Stimulated activated CD4-positive, alpha-beta T cell treated with anti-CD3 and anti-CD28 coated beads, Interleukin-2, amount 100 ng/mL, for 48 hours (primary cell): ENCODE data around the gene TTC27.

ENCODE experiments used
- DNase-seq, 2 donors: peaks; one replicate each; pipeline ENCODE4 v3.0.0-alpha.2; 2020

The TTC27 gene

GRCh38 chr2:32758232-32758631 is 130.4 kb downstream of the TTC27 start:
- no peak for DNase-seq

- DNase-seq: no peak
These were observed 132.8 kb downstream of the TTC27 start for GRCh38 chr2:32760628-32761027.

DNA sequence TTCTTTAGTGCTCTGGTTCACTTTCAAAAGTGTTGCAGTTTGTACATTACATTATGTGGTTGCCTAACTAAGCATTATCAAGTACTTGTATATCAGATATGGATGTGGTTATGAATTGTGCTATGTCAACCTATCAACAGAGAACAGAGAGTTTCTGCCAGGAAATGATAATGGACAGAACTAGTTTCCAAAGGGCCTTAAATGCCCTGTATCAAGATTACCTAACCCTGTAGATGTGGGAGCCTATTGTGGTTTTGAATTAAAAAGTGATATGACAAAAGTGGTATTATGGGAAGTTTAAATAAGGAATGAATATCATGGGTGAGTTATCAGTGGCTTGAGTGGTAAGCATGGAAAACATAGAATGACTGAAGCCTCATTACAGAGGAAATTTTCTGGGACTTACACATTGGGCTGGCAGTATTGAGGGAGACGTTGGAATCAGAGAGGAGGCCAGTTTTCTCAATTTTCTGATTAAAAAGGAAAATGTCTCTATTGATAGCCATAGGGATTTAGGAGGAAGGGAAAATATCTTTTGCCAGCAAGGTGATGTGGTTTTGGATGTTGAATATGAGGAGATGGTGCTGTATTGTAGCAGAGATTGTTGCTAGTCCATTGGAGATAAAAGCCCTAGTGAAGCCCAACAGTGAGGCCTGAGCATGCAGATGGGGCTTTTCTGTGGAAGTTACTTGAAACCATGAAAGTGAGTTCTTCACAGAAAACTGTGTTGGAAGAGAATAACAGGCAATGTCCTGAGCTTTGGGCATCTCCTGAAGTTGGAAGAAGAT is 140.7 kb downstream of the TTC27 start:
- DNase-seq: no peak

- DNase-seq: no peak
These were observed 142.5 kb downstream of the TTC27 start for GRCh38 chr2:32770360-32770759.

DNA sequence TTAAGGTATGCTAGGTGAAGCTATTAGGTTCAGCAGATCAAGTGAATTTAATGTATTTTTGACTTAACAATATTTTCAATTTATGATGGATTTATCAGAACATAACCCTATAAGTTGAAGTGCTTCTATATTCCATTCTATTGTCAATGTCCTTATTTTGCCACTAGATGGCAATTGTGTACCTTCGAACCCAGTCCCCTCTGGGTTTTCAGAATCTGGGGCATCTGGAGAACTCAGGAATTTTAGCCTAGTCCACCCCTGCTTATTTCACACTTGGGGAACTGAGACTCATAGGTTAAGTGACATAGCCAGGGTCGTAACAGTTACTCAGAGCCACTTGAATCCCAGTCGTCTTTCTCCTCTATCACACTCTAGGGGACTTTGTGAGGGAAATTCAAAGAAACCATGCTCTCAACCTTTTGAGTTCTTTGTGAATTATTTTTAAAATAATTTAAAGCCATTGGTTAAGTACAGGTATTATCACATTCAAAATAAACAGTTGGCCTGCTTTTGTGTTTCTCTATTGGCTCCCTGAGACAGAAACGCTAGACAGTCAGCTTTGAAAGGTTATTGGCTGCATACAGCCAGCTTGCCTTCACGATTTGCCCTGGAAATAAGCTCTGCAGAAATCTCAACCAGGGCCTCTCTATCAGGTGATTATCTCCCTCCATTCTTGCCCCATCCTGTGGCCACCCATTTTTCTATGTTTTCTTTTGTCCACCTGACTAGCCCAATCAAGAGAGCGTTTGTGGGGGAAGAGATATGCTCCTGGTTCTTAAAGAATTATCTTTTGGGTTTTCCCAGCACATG is 145.0 kb downstream of the TTC27 start:
- DNase-seq: no peak

- DNase-seq: no peak
These were observed 145.6 kb downstream of the TTC27 start for GRCh38 chr2:32773448-32773808.

DNA sequence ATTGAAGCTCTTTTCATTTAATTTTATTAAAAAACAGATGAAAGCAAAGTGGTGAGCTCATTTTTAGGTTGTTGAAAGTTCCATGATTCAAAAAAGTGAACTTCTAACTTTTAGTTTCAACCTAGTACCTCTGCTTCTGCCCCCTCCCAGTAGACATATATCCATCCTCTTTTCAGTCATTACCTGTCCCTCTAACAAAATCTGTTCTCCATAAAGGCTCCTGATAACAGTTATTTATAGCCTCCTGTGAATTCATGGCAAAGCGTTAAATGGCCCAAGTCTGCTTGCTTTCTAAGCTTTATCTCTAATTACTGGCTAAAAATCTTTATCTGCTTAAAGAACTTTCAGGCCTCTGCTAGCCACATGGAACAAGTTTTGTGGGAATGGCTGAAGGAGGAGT is 148.1 kb downstream of the TTC27 start:
- DNase-seq: no peak

DNA sequence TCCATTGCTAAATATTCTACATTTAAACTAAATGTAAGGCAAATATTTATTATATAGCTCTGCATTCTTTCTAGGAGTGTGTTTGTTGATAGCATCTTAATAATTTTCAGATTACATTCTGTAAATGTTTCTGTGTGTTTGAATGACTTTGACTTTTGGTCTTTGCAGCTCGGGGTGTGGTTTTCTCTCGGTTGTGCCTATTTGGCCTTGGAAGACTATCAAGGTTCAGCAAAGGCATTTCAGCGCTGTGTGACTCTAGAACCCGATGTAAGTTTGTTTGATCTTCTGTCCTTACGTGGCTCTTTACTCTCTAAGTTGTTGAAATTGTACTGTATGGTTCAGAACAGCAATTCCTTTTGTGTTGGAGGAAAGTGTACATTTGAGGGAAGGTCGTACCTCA is 149.9 kb downstream of the TTC27 start:
- no peak for DNase-seq

DNA sequence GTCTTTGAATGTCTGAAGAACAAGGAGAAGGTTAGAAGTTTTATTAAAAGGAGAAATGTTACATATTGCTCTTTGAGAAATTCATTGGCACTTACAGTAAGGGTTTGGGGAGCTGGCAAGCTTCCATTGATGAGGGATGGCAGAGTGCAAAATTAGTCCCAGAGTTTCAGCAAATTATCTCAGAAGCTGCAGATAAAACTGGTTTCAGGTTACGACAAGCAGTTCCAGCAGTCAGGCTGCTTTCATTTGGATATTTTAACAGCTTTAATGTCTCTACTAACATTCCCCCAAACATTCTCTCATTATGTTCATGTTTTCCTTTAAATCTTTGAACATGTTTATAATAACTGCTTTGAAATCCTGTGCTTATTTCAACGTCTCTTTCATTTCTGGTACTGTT is 153.1 kb downstream of the TTC27 start:
- DNase-seq: no peak

DNA sequence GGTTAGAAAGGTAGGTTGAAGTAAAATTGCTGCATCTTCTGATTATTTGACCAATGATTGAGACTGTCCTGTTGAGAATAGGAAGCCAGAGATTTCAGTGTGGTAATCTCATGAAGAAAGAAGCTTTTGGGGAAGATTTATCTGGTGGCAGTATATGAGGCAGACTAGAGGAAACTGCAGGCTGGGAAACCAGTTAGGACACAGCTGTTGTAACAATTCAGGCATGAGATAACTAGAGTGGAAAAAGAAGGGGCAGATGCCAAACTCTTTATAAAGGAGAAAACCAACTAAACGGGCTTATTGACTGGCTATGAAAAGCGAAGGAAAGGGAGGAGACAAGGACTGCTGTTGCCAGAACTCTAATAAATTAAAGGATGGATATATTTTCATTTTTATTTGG is 155.6 kb downstream of the TTC27 start:
- no peak for DNase-seq

DNA sequence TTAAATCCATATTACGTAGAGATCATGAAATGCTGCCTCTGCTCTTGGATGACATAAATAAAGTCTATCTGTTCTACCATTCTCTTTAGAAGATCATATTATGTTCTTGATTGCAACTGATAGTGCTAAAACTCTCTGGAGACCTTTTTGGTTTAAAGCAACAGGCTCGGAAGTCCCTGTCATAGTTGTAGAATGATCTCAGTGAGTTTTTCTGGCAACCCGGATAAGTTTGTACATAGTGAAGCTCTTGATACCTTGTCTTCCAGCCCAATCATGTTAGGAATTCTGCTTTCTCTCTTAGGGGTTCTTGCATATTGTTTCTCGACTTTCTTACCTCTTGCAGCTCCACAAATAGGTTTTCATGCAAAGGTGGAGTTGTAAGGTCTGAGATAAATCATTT is 156.1 kb downstream of the TTC27 start:
- DNase-seq: no peak

DNA sequence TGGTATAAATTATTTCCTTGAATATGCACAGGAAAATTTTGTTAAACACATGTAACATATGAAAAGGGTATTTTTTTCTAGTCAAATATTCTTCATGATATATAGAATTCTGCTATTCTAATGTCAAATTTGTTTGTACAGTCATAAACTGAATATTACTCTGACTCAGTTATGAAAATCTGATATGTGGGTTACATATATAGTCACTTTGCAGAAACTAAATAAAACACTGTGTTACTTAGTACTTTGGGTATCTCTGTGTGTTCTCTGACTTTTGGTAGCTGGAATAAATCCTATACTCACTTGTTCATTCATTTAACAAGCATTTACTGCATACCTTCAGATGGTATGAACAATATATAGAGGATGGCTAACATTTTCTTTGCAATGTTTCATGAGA is 159.4 kb downstream of the TTC27 start:
- no peak for DNase-seq

- DNase-seq: no peak
These were observed 160.3 kb downstream of the TTC27 start for GRCh38 chr2:32788114-32788513.

- DNase-seq: no peak
These were observed 164.6 kb downstream of the TTC27 start for GRCh38 chr2:32792416-32792815.

DNA sequence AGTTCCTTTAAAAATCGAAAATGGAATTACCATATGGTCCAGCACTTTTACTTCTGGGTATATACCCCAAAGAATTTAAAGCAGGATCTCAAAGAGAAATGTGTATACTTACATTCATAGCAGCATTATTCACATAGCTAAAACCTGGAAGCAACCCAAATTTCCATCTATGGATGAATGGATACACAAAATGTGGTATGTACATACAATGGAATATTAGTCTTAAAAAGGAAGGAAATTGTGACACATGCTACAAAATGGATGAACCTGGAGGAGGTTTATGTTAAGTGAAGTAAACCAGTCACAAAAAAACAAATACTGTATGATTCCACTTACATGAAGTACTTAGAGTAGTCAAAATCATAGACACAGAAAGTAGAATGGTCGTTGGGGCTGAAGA is 171.0 kb downstream of the TTC27 start:
- no peak for DNase-seq

DNA sequence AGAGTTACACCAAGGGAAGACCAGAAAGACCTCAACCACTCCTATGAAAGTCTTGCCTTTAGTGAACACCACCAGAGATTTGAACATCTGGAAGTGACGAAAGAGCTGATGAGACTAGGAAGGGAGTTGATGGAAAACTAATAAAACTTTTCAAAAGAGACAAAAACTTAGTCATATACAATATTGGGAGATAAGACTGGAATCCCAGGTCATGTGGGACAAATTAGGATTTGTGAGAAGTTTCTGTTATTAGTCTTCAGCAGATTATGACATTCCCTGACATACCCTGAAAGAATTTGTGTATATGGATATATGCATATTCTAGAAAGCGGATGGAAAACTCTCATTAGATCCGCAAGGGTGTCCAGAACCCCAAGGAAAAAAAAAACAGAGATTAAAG is 173.9 kb downstream of the TTC27 start:
- no peak for DNase-seq

- no peak for DNase-seq
These were observed 175.0 kb downstream of the TTC27 start for GRCh38 chr2:32802877-32803276.

DNA sequence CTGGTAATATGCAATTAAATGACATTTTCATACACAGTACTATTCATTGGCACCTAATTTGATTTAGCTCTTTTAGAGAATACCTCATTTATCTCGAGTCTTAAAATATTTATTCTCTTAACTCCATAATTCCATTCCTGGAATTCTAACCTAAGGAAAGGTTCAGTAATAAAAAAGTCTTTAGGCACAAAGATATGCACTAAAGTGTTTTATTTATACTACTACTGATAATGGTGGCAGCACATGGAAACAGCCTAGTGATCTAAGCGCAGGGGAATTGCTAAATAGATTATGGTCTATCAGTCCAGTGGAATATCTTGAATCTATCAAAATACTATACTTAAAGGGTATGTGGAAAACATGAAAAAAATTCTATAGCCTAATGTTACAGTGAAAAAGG is 176.4 kb downstream of the TTC27 start:
- DNase-seq: no peak

DNA sequence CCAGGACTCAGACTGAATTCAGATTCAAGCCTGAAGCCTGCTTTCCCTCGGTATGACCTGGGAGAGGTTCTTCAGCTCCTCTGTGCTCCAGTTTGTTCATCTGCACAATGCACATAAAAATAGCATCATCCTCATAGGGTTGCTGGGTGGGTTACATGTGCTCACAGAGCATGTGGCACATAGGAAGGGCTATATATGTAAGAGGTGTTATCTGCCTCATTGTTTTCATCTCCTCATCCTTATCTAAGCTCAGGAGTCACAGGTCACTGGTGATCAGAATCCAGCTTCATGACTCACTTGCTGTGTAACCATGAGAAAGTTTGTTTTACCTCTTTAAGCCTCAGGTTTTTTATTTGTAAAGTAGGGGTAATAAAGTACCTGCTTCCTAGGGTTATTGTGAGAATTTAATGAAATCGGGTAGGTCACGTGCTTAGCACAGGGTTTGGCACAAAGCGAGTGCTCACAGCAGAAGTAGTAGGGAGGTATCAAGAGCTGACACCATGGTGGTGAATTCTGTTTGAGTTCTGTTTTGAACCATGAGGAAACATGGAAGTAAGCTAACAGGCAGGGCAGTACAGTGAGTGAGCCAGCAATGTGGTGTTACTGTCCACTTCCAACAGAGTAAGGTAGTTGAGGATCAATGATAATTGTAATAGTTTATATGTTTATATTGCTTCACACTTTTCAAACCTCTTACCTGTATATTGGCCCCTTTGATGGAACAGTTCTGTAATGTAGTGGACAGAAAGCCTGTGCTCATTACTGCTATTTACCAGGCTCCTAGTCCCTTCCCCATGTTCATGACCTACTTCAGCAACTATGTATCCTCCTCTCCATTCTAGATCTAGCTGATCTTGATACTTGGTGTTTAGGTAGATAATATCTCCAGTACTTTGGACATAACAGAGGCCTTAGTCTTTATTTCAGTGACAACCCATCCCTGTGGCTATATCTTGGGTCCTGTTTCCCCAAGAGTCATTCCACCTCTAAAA is 177.6 kb downstream of the TTC27 start:
- DNase-seq: no peak

GRCh38 chr2:32806857-32807256 is 179.0 kb downstream of the TTC27 start:
- DNase-seq: no peak

DNA sequence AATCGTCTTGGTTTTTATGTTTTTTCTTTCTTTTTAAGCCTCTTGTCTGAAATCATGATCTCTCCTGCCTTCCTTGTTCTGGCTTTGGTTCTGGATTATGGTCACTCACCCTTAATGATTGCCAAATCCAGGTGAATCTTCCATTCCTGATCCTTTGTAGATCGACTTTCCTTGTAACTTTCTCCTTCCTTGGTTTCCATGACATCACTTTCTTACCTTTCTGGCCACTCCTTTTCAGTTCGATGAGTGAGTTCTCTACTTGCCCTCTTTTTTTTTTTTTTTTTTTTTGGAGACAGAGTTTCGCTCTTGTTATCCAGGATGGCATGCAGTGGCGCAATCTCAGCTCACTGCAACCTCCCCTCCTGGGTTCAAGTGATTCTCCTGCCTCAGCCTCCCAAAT is 179.8 kb downstream of the TTC27 start:
- DNase-seq: no peak

- no peak for DNase-seq
These were observed 183.2 kb downstream of the TTC27 start for GRCh38 chr2:32810909-32811495.

DNA sequence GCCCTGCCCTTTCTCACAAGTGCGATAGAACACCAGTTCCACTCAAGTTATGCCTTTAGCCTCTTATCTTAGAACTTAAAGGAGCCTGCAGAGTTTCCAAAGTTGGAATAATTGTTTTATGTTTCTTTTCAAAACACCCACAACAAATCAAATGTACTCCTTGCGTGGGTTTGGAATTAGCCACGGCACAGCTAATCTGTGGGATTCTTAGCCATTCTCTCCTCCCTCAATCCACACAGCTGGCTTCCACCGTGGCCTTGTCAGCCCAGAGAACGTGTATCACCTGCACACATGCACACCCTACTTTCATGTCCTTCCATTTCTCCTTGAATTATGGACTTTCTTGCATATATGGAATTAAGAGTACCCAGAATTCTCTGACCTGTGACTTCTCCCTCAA is 183.8 kb downstream of the TTC27 start:
- DNase-seq: no peak
